ENCODE results near the gene FAM167B.
"Not testable (repeated sequence)": the region's sequence is repeated elsewhere in the genome, so short reads cannot be mapped to it uniquely, and the experiment has no call there.

- TF ChIP-seq CTCF (IDR thresholded peaks at IDR 0.05); POLR2AphosphoS5 (IDR thresholded peaks at IDR 0.05); POLR2A (IDR thresholded peaks at IDR 0.05); EP300 (IDR thresholded peaks at IDR 0.05; ENCODE audit: low read depth): not testable (repeated sequence)
Observed at GRCh38 chr1:32263236-32263593, 16.2 kb downstream of the FAM167B start.

Measured in transverse colon (tissue), 4 donors.